Caco-2 (cell line): ENCODE measurements around the gene HOXA11. TPM values are rescaled to one million over a fixed set of nuclear protein-coding genes. Genes with fewer than 3 reads are reported as not detected.
A peak's percentile ranks its signal among the peaks of the same experiment; 100 is the strongest.

ENCODE experiments used
- BruUV-seq: library from RNA; stranded (reverse); fragments of 400-500 nt; replicated peaks from 2 replicates; lab custom pipeline; 2021; lab: Mats Ljungman, UMichigan
- CTCF ChIA-PET: fragments of 300-600 bp; sonication (Branson Sonifier 250); formaldehyde crosslinking; loops from one replicate; lab custom pipeline; 2022; ENCODE audit warnings: antibody characterized with exemption; lab: Charles Lee
- POLR2A ChIA-PET: fragments of 300-600 bp; sonication (Branson Sonifier 250); formaldehyde crosslinking; loops from one replicate; lab custom pipeline; 2022; ENCODE audit warnings: antibody characterized with exemption; lab: Charles Lee
- DNase-seq, 2 experiments: peaks; one replicate each; pipeline versions ENCODE4 v3.0.0 to v3.0.0-alpha.2; 2020 to 2022
- H3K27me3 ChIP-seq: replicated peaks from 2 replicates; pipeline ENCODE4 v1.6.0; 2011; ENCODE audit warnings: low read length; ENCODE audit not compliant: control insufficient read depth, insufficient read depth
- H3K36me3 ChIP-seq: 2 replicates; pipeline ENCODE4 v1.5.1; 2011; ENCODE audit warnings: low read length; ENCODE audit not compliant: control insufficient read depth, insufficient read depth
- H3K4me1 ChIP-seq: fragments of 250-450 bp; sonication (Bioruptor Pico); 2 replicates; pipeline ENCODE4 v1.5.1; 2020; ENCODE audit warnings: mild to moderate bottlenecking
- H3K4me3 ChIP-seq: 2 replicates; pipeline ENCODE4 v1.5.1; 2011; ENCODE audit warnings: low read depth, mild to moderate bottlenecking, control low read depth, low read length
- H3K9me3 ChIP-seq: fragments of 250-450 bp; sonication (Bioruptor Pico); 2 replicates; pipeline ENCODE4 v1.5.1; 2020; ENCODE audit warnings: mild to moderate bottlenecking, moderate library complexity
- H3K27ac Mint-ChIP-seq: one replicate; pipeline ENCODE4 v1.8.0; 2022; ENCODE audit warnings: mixed read lengths; ENCODE audit not compliant: unreplicated experiment
- H3K27me3 Mint-ChIP-seq: one replicate; pipeline ENCODE4 v1.8.0; 2022; ENCODE audit warnings: mixed read lengths; ENCODE audit not compliant: insufficient read depth, unreplicated experiment
- H3K36me3 Mint-ChIP-seq: one replicate; pipeline ENCODE4 v1.8.0; 2022; ENCODE audit warnings: mild to moderate bottlenecking, mixed read lengths; ENCODE audit not compliant: insufficient read depth, unreplicated experiment
- H3K4me1 Mint-ChIP-seq: one replicate; pipeline ENCODE4 v1.8.0; 2022; ENCODE audit warnings: low read depth, mixed read lengths; ENCODE audit not compliant: unreplicated experiment
- H3K4me3 Mint-ChIP-seq: one replicate; pipeline ENCODE4 v1.8.0; 2022; ENCODE audit warnings: mild to moderate bottlenecking, moderate library complexity, mixed read lengths; ENCODE audit not compliant: unreplicated experiment
- H3K9me3 Mint-ChIP-seq: one replicate; pipeline ENCODE4 v1.8.0; 2022; ENCODE audit warnings: mixed read lengths; ENCODE audit not compliant: unreplicated experiment
- CTCF ChIP-seq, 2 experiments: fragments of 200-600 bp in 1 of 2; IDR thresholded peaks; 1 replicate in 1 of 2; 2 replicates in 1 of 2; pipeline versions ENCODE4 v1.5.1 to v1.8.0; 2011 to 2022; ENCODE audit warnings: antibody characterized with exemption in 1 of 2, control low read depth in 1 of 2, inconsistent platforms in 1 of 2, low read depth in 1 of 2, low read length in 1 of 2, mild to moderate bottlenecking in 1 of 2, moderate library complexity in 1 of 2; ENCODE audit not compliant: insufficient read depth in 1 of 2, severe bottlenecking in 1 of 2, unreplicated experiment in 1 of 2
- intact Hi-C: fragments of 100-400 bp; cut with micrococcal nuclease; formaldehyde crosslinking; loops from one replicate; pipeline ENCODE4 v1.10.0; 2022; ENCODE audit not compliant: unreplicated experiment
- total RNA-seq: library from RNA; stranded (reverse); gene quantifications from 2 replicates; pipeline ENCODE4 v1.2.3, GENCODE V29; 2022

Gene HOXA11
- total RNA-seq, 1 experiment from 2014 or later, result 0.73 TPM

DNA sequence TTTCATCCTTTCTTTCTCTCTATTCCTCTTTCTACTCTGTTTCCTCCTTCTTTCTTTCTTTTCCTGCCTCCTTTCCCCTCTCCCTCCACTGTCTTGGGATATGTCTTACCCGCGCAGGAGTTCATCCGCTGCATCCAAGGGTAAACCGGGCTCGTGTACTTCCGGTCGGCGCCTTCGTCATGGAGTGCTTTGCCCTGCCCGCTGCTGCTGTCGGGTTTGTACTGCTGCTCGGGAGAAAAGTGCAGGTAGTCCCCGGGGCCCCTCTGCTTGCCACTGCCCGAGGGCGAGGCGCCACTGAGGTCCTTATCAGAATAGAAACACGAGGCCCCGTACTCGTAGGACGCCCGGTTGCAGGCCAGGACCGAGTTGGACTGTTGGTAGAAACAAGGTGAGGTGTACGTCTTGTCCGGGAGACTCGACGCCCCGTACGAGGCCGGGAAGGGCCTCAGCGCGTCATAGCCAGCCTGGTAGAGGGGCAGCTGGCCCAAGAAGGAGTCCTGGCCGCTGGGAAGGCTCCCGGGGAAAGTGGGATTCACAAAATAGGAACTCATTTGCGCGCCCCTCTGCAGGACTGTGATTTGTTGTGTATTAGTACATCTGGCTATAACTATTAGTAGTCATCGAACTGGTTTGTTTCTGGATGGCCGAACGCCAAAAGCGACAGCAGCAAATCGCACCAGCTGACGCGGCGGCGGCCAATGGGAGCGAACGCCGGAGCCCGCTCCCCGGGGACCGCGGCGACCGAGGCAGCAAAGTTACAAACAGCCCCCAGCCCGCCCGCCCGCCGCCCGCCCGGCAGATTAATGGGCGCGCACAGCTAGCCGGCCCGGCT lies 37.6 kb downstream of the HOXA11 start, which contains the start of gene HOXA6:
HOXA6 (minus strand) TSS at position 576 of the 832 bp plus-strand sequence; CDS start at position 551, 25 bp downstream.
- peaks cover 16% of the 10 kb centered on the region for H3K36me3 Mint-ChIP-seq
- intact Hi-C loops, result no loop called here
- no peak for TF ChIP-seq CTCF (IDR thresholded peaks at IDR 0.05; ENCODE audit: insufficient read depth in 1 of 2, low read depth in 1 of 2, low read length in 1 of 2, severe bottlenecking in 1 of 2, unreplicated experiment in 1 of 2)
- Histone ChIP-seq H3K4me3 (peak within 1 kb of the TSS; percentile 46), H3K36me3 (no peaks in the 10 kb centered on the region; the same call in 1 of the 2 replicates), H3K4me1 (peaks cover 27% of the 10 kb centered on the region), H3K27me3 (no peaks in the 10 kb centered on the region), H3K9me3 (no peaks in the 10 kb centered on the region)
- H3K27me3 Mint-ChIP-seq, result no peaks in the 10 kb centered on the region
- BruUV-seq, result no TSS peak
- H3K27ac Mint-ChIP-seq, result peak within 1 kb of the TSS; percentile 76
- no peaks in the 10 kb centered on the region for H3K4me1 Mint-ChIP-seq
- DNase-seq, result peak; percentile 57 to 67
- ChIA-PET POLR2A (no interaction called here), CTCF (interaction anchor here (0.5 to 4.0 kb wide), 3 partner anchors 10 to 36 kb away, joined by 5 to 40 read pairs (median 9); partner anchors contain the start of gene HOXA7)
- H3K9me3 Mint-ChIP-seq, result no peaks in the 10 kb centered on the region
- H3K4me3 Mint-ChIP-seq, result peak within 1 kb of the TSS; percentile 73

- POLR2A ChIA-PET, result no interaction called here
- peaks cover 16% of the 10 kb centered on the region for H3K36me3 Mint-ChIP-seq
- no peaks in the 10 kb centered on the region for H3K27me3 ChIP-seq
- CTCF ChIA-PET, result interaction anchor here (0.5 to 1.1 kb wide), 2 partner anchors 14 to 37 kb away, joined by 4 to 9 read pairs; no protein-coding TSS in a partner anchor
- no peaks in the 10 kb centered on the region for H3K9me3 Mint-ChIP-seq
- BruUV-seq, result no TSS peak
- peak overlapping the region; percentile 73 for H3K4me3 Mint-ChIP-seq
- DNase-seq, result peak in 1 of 2 experiments; percentile 33
- no peaks in the 10 kb centered on the region for H3K27me3 Mint-ChIP-seq
- H3K4me1 Mint-ChIP-seq, result no peaks in the 10 kb centered on the region
- no peaks in the 10 kb centered on the region for H3K9me3 ChIP-seq
- no peak for TF ChIP-seq CTCF (IDR thresholded peaks at IDR 0.05; ENCODE audit: insufficient read depth in 1 of 2, low read depth in 1 of 2, low read length in 1 of 2, severe bottlenecking in 1 of 2, unreplicated experiment in 1 of 2)
- H3K36me3 ChIP-seq, result no peaks in the 10 kb centered on the region; the same call in 1 of the 2 replicates
- H3K27ac Mint-ChIP-seq, result peak overlapping the region; percentile 1
- peaks cover 26% of the 10 kb centered on the region for H3K4me1 ChIP-seq
- intact Hi-C loops, result no loop called here
- H3K4me3 ChIP-seq, result peak overlapping the region; percentile 46; the same call in 1 of the 2 replicates
Observed at GRCh38 chr7:27146491-27147198, 38.4 kb downstream of the HOXA11 start.

DNA sequence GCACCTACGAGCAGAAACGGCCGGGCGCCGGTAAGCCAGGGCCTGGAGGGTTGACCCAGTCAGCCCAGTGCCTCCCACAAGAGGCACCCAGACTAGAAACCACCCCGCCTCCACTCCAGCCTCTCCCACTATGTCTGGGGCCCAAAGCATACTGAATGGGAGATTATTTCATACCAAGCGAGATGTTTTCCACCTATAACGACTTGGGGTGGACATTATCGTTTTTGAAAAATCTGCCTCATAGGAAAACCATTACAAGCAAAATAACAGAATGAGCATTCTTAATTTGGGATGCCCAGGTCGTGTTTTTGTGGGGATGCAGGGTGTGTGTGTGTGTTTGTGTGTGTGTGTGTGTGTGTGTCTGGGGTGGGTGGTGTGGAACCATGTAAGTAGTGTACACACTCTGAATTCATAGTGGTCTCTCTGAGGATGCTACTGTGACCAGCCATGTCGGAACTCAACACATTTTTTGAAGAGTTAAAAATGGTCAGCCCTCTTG lies 39.1 kb downstream of the HOXA11 start:
- Histone ChIP-seq H3K36me3 (no peaks in the 10 kb centered on the region; the same call in 1 of the 2 replicates), H3K4me3 (no peak overlapping the region), H3K9me3 (no peaks in the 10 kb centered on the region), H3K27me3 (no peaks in the 10 kb centered on the region), H3K4me1 (peaks cover 24% of the 10 kb centered on the region)
- BruUV-seq, result no TSS peak
- intact Hi-C loops, result no loop called here
- Mint-ChIP-seq H3K27me3 (no peaks in the 10 kb centered on the region), H3K27ac (no peak overlapping the region), H3K4me3 (peak overlapping the region; percentile 27), H3K36me3 (peaks cover 11% of the 10 kb centered on the region), H3K9me3 (no peaks in the 10 kb centered on the region), H3K4me1 (no peaks in the 10 kb centered on the region)
- ChIA-PET POLR2A (no interaction called here), CTCF (interaction anchor here (0.7 to 1.1 kb wide), 2 partner anchors 15 to 698 kb away, joined by 4 to 5 read pairs; no protein-coding TSS in a partner anchor)
- no peak for DNase-seq
- no peak for TF ChIP-seq CTCF (IDR thresholded peaks at IDR 0.05; ENCODE audit: insufficient read depth in 1 of 2, low read depth in 1 of 2, low read length in 1 of 2, severe bottlenecking in 1 of 2, unreplicated experiment in 1 of 2)
